Left lung (tissue), 10 donors: ENCODE results near the gene FAM13A. TPM values are rescaled to one million over a fixed set of nuclear protein-coding genes. Genes with fewer than 3 reads are reported as not detected.

ENCODE experiments used
- ATAC-seq: fragments of 200-7000 bp; cut with Tn5 transposase; one replicate; pipeline ENCODE4 v1.9.1; 2020; ENCODE audit warnings: moderate library complexity
- DNase-seq, 4 donors: peaks; one replicate each; pipeline ENCODE4 v3.0.0-alpha.2; 2013 to 2020
- H3K27ac ChIP-seq, 2 donors: fragments of 200-600 bp; sonication (generic) in 1 of 2; one replicate each; pipeline versions ENCODE4 v1.5.0 to v1.8.0; 2020 to 2021
- H3K27me3 ChIP-seq, 2 donors: fragments of 200-600 bp; sonication (generic) in 1 of 2; one replicate each; pipeline versions ENCODE4 v1.5.0 to v1.8.0; 2020 to 2021
- H3K36me3 ChIP-seq, 2 donors: fragments of 200-600 bp; sonication (generic) in 1 of 2; one replicate each; pipeline versions ENCODE4 v1.5.0 to v1.8.0; 2020 to 2021
- H3K4me1 ChIP-seq, 2 donors: fragments of 200-600 bp; one replicate each; pipeline ENCODE4 v1.8.0; 2021
- H3K4me3 ChIP-seq, 2 donors: fragments of 200-600 bp; sonication (generic) in 1 of 2; one replicate each; pipeline versions ENCODE4 v1.5.0 to v1.8.0; 2020 to 2021; ENCODE audit warnings: mild to moderate bottlenecking in 1 of 2
- H3K9me3 ChIP-seq, 2 donors: fragments of 200-600 bp; sonication (generic) in 1 of 2; one replicate each; pipeline versions ENCODE4 v1.5.0 to v1.8.0; 2020 to 2021
- CTCF ChIP-seq, 2 donors: fragments of 200-600 bp; sonication (generic) in 1 of 2; IDR thresholded peaks; one replicate each; pipeline versions ENCODE4 v1.5.0 to v1.8.0; 2021; ENCODE audit warnings: antibody characterized with exemption in 2 of 2
- intact Hi-C, 2 donors: fragments of 100-400 bp; cut with DNase I; formaldehyde crosslinking; loops; one replicate each; pipeline versions ENCODE4 v1.11.2 to v1.14.2; 2022
- polyA plus RNA-seq, 6 donors: library from polyadenylated mRNA; unstranded; fragments of 120-200 nt; gene quantifications; one replicate each; pipeline ENCODE4 v1.2.1, GENCODE V29; 2013; ENCODE audit not compliant: insufficient read length in 6 of 6
- total RNA-seq, 2 donors: library from RNA; stranded (reverse); fragmentation: NEBNext Ultra II Directional; extraction: Animal tissue kit (Norgen Biotek cat#: 25700); gene quantifications; one replicate each; pipeline ENCODE4 v1.2.1, GENCODE V29; 2021
- donor health status: DM: no; HTN: yes; CAD: no.
- donor health status: DM: no; HTN: no; CAD: no.

FAM13A gene
- total and polyA plus RNA-seq, 8 donors, result 22.2 to 69.5 (median 52.2) TPM

- Histone ChIP-seq H3K4me3 (no peak overlapping the region), H3K27me3 (no peaks in the 10 kb centered on the region), H3K9me3 (no peaks in the 10 kb centered on the region), H3K36me3 (peaks cover 0 to 46% of the 10 kb centered on the region in 2 donors), H3K27ac (no peak overlapping the region), H3K4me1 (no peaks in the 10 kb centered on the region)
- TF ChIP-seq CTCF (IDR thresholded peaks at IDR 0.05), result no peak
- no peak for DNase-seq
- intact Hi-C loops, result no loop called here
- ATAC-seq, result no peak
Observed at GRCh38 chr4:88752754-88753153, 304.2 kb downstream of the FAM13A start.

- H3K27me3 ChIP-seq, result no peaks in the 10 kb centered on the region
- H3K9me3 ChIP-seq, result no peaks in the 10 kb centered on the region
- no peak for TF ChIP-seq CTCF (IDR thresholded peaks at IDR 0.05)
- DNase-seq, result no peak
- no peak overlapping the region for H3K4me3 ChIP-seq
- no peak overlapping the region for H3K27ac ChIP-seq
- peaks cover 0 to 53% of the 10 kb centered on the region in 2 donors for H3K36me3 ChIP-seq
- ATAC-seq, result no peak
- intact Hi-C loops, result no loop called here
- no peaks in the 10 kb centered on the region for H3K4me1 ChIP-seq
Observed at GRCh38 chr4:88752076-88752463, 304.9 kb downstream of the FAM13A start.

- peak; percentile 44 for ATAC-seq
Observed at GRCh38 chr4:88751258-88752075, 305.5 kb downstream of the FAM13A start.

GRCh38 chr4:88750369-88750768 is 306.6 kb downstream of the FAM13A start:
- no peak for ATAC-seq
- H3K4me1 ChIP-seq, result no peaks in the 10 kb centered on the region

More at GRCh38 chr4:88751258-88752075, 305.5 kb downstream of the FAM13A start:
- Histone ChIP-seq H3K27me3 (no peaks in the 10 kb centered on the region), H3K9me3 (no peaks in the 10 kb centered on the region), H3K4me1 (no peaks in the 10 kb centered on the region), H3K4me3 (no peak overlapping the region), H3K36me3 (peaks cover 0 to 54% of the 10 kb centered on the region in 2 donors), H3K27ac (no peak overlapping the region)
- no peak for TF ChIP-seq CTCF (IDR thresholded peaks at IDR 0.05)
- intact Hi-C loops, result no loop called here
- no peak for DNase-seq

More at GRCh38 chr4:88750369-88750768, 306.6 kb downstream of the FAM13A start:
- H3K36me3 ChIP-seq, result peaks cover 0 to 57% of the 10 kb centered on the region in 2 donors
- no peak for TF ChIP-seq CTCF (IDR thresholded peaks at IDR 0.05)
- intact Hi-C loops, result no loop called here
- H3K4me3 ChIP-seq, result no peak overlapping the region
- H3K9me3 ChIP-seq, result no peaks in the 10 kb centered on the region
- no peak overlapping the region for H3K27ac ChIP-seq
- DNase-seq, result no peak
- no peaks in the 10 kb centered on the region for H3K27me3 ChIP-seq
